ENCODE data around the gene PSTPIP2. TPM values are rescaled to one million over a fixed set of nuclear protein-coding genes. Genes with fewer than 3 reads are reported as not detected.

The PSTPIP2 gene
- total and polyA plus RNA-seq, 2 of the 4 experiments (the other 2 are of a cell fraction) = 10.4 to 12.4 TPM

DNA sequence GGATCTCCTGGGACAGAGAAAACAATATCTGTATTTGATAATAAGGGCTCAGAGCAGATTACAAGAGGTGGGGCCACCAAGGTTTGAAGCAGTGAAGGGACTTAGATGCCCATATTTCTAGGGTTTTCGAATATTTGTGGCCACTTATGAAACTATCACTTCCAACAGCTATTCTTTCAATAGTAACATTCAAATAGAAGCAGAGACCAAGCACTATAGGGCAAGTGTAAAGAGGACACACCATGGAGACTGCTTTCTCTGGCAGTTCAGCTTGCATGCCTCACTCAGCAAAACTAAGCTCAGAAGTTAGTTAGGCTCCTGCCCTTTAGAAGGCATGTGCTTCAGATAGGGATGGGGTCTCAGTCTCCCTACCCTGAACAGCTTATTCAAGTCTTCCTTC is 10.3 kb downstream of the PSTPIP2 start:
- H4K8ac ChIP-seq (ENCODE audit: low read depth in 2 of 2, low read length in 2 of 2) = no peak overlapping the region
- H3K4me3 ChIP-seq (ENCODE audit: insufficient read depth, low read depth, low read length) = no peak overlapping the region
- H3K9me1 ChIP-seq (ENCODE audit: insufficient read depth, low read length) = peaks cover 8% of the 10 kb centered on the region
- TF ChIP-seq MXI1 (IDR thresholded peaks at IDR 0.05; ENCODE audit: borderline replicate concordance, low read depth, low read length) = no peak
- TF ChIP-seq, protein P1, sequence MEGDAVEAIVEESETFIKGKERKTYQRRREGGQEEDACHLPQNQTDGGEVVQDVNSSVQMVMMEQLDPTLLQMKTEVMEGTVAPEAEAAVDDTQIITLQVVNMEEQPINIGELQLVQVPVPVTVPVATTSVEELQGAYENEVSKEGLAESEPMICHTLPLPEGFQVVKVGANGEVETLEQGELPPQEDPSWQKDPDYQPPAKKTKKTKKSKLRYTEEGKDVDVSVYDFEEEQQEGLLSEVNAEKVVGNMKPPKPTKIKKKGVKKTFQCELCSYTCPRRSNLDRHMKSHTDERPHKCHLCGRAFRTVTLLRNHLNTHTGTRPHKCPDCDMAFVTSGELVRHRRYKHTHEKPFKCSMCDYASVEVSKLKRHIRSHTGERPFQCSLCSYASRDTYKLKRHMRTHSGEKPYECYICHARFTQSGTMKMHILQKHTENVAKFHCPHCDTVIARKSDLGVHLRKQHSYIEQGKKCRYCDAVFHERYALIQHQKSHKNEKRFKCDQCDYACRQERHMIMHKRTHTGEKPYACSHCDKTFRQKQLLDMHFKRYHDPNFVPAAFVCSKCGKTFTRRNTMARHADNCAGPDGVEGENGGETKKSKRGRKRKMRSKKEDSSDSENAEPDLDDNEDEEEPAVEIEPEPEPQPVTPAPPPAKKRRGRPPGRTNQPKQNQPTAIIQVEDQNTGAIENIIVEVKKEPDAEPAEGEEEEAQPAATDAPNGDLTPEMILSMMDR (conservative IDR thresholded peaks at IDR 0.05; ENCODE audit: low read depth, low read length) = no peak
- TF ChIP-seq CHD1 (IDR thresholded peaks at IDR 0.05; ENCODE audit: low read depth, low read length) = no peak
- TF ChIP-seq NFE2L2 (IDR thresholded peaks at IDR 0.05; ENCODE audit: low read depth, low read length) = no peak
- no peak for TF ChIP-seq BHLHE40 (IDR thresholded peaks at IDR 0.05; ENCODE audit: low read depth, low read length)
- TF ChIP-seq SMC3 (IDR thresholded peaks at IDR 0.05; ENCODE audit: low read depth, low read length) = no peak
- TF ChIP-seq, protein P2, sequence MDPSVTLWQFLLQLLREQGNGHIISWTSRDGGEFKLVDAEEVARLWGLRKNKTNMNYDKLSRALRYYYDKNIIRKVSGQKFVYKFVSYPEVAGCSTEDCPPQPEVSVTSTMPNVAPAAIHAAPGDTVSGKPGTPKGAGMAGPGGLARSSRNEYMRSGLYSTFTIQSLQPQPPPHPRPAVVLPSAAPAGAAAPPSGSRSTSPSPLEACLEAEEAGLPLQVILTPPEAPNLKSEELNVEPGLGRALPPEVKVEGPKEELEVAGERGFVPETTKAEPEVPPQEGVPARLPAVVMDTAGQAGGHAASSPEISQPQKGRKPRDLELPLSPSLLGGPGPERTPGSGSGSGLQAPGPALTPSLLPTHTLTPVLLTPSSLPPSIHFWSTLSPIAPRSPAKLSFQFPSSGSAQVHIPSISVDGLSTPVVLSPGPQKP (IDR thresholded peaks at IDR 0.05; ENCODE audit: borderline replicate concordance, low read depth, low read length) = no peak
- TF ChIP-seq, protein P3, sequence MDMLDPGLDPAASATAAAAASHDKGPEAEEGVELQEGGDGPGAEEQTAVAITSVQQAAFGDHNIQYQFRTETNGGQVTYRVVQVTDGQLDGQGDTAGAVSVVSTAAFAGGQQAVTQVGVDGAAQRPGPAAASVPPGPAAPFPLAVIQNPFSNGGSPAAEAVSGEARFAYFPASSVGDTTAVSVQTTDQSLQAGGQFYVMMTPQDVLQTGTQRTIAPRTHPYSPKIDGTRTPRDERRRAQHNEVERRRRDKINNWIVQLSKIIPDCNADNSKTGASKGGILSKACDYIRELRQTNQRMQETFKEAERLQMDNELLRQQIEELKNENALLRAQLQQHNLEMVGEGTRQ (IDR thresholded peaks at IDR 0.05; ENCODE audit: low read depth, low read length) = no peak
- TF ChIP-seq MAZ (IDR thresholded peaks at IDR 0.05; ENCODE audit: borderline replicate concordance, low read depth, low read length) = no peak
- TF ChIP-seq POLR2A (IDR thresholded peaks at IDR 0.05; ENCODE audit: low read depth, low read length) = no peak
- no peak for TF ChIP-seq RAD21 (IDR thresholded peaks at IDR 0.05; ENCODE audit: low read length)
- no peak for TF ChIP-seq FOS (IDR thresholded peaks at IDR 0.05; ENCODE audit: low read depth, low read length)
- no peak for TF ChIP-seq MAFK (IDR thresholded peaks at IDR 0.05; ENCODE audit: low read depth, low read length)
- TF ChIP-seq RFX5 (IDR thresholded peaks at IDR 0.05; ENCODE audit: low read depth, low read length) = no peak
- no peak for TF ChIP-seq RCOR1 (IDR thresholded peaks at IDR 0.05; ENCODE audit: insufficient replicate concordance, low read length)
- H3K9me3 ChIP-seq (ENCODE audit: control insufficient read depth, insufficient read depth, low read length) = no peaks in the 10 kb centered on the region
- no peak overlapping the region for H3K4me2 ChIP-seq (ENCODE audit: low read depth, low read length)
- H3K56ac ChIP-seq (ENCODE audit: extremely low read depth, insufficient read depth, low read length) = 0 out of 2 replicates have a peak overlapping the region, but pooled peaks have one; percentile 17
- no peak overlapping the region for H2BK15ac ChIP-seq (ENCODE audit: low read depth, low read length)
- no CpG with 5 or more reads among the region's 1 CpG for WGBS, 2 experiments (ENCODE audit: extremely low coverage in 2 of 2, insufficient read length in 1 of 2)
- H2AK9ac ChIP-seq (replicated peaks; ENCODE audit: low read depth, low read length, poor library complexity) = no peak overlapping the region
- no peak overlapping the region for H3K23ac ChIP-seq (ENCODE audit: low read depth, low read length)
- ATAC-seq (ENCODE audit: low read depth) = no peak
- no peak overlapping the region for H3K14ac ChIP-seq (replicated peaks; ENCODE audit: low read depth, low read length)
- no peak overlapping the region for H3K4ac ChIP-seq (ENCODE audit: low read depth, low read length)
- intact Hi-C loops (cut with micrococcal nuclease) = no loop called here
- no peak overlapping the region for H4K5ac ChIP-seq (ENCODE audit: low read depth, low read length)
- in situ Hi-C loops (cut with MboI; ENCODE audit: low sequenced_read_pairs) = no loop called here
- no peak overlapping the region for H2AFZ ChIP-seq (replicated peaks; ENCODE audit: low read length, poor library complexity)
- no peak overlapping the region for H3K9ac ChIP-seq (ENCODE audit: low read depth, low read length)
- no peak overlapping the region for H3K18ac ChIP-seq (ENCODE audit: low read depth, low read length)
- ChIA-PET POLR2A (ENCODE audit: unreplicated experiment) (no interaction called here), CTCF (interaction anchor here (0.6 kb wide), 1 partner anchor 82 kb away, joined by 3 read pairs; no protein-coding TSS in a partner anchor)
- no peak overlapping the region for H2BK120ac ChIP-seq (ENCODE audit: low read depth, low read length)
- no peak for DNase-seq
- BruUV-seq (replicated peaks) = no TSS peak
- no peaks in the 10 kb centered on the region; the same call in 1 of the 2 replicates for H3K4me1 ChIP-seq (ENCODE audit: control insufficient read depth, insufficient read depth, low read length)
- dilution Hi-C loops (cut with HindIII; ENCODE audit: low sequenced_read_pairs, unreplicated experiment) = no loop called here
- no peak overlapping the region for H2AK5ac ChIP-seq (ENCODE audit: low read depth, low read length)
- H4K91ac ChIP-seq (ENCODE audit: insufficient read depth, low read depth, low read length) = no peak overlapping the region
- H2BK20ac ChIP-seq (ENCODE audit: low read depth, low read length) = no peak overlapping the region
- H3K27me3 ChIP-seq (ENCODE audit: control insufficient read depth, insufficient read depth, low read length) = no peaks in the 10 kb centered on the region
- peaks cover 5% of the 10 kb centered on the region for H4K20me1 ChIP-seq (ENCODE audit: insufficient read depth, low read length)
- H3K79me1 ChIP-seq (ENCODE audit: low read depth in 1 of 2, low read length in 2 of 2) = peaks cover 16 to 32% of the 10 kb centered on the region in 2 experiments
- no peak overlapping the region for H2BK5ac ChIP-seq (ENCODE audit: low read depth, low read length, poor library complexity, severe bottlenecking)
- no peaks in the 10 kb centered on the region for H3K36me3 ChIP-seq (ENCODE audit: control insufficient read depth, insufficient read depth, low read length)
- H3K27ac ChIP-seq (ENCODE audit: insufficient read depth, low read length) = no peak overlapping the region

All from IMR-90 (cell line).